ENCODE measurements around the gene MYOCOS.

MYOCOS gene

DNA sequence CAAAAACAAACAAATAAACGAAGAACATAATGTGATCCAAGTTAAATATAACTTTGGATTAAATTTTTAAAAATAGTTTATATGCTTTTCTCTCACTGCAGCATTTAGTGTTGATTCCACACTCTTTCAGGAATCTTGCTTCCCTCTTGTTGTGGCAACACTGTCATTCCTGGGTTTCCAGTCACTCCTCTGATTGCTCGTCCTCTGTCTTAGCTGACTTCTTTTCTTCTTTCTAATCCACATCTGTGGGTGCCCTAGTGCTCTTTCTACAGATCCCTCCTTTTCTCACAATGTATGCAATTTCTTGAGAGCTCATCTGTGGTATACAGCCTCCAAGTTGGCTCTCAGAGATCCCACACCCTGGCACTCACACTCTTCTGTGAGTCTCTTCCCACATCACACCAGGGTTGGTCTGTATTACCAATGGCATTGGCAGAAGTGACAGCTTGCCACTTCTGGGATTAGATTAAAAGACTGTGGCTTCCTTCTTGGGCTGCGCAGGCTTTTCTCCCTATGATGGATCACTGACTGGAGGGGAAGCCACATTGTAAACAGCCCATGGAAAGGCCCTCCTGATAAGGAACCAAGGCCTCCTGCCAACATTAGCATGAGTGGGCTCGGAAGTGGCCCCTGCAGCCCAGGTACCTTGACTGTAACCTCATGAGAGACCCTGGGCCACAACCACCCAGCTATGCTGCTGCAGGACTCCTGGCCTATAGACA, 42.0 kb downstream of the MYOCOS start:
- no peak for DNase-seq

DNA sequence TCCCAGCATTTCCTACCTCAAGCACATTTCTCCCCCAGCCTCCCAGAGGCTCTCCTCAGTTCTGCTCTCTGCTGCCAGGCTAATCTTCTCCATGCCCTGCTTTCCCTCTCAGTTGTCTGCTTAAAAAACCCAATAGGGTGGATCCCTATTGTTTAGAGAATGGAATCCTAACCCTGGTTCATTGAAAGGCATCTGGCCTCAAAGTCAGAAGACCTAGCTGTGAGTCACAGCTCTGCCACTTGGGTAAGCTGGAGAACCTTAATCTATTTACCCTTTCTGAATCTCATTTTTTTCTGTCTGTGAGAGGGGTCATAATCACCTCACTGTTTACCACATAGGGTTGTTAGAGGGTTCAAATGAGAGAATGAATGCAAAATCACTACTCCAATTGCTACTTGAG, 42.9 kb downstream of the MYOCOS start:
- DNase-seq, result no peak

DNA sequence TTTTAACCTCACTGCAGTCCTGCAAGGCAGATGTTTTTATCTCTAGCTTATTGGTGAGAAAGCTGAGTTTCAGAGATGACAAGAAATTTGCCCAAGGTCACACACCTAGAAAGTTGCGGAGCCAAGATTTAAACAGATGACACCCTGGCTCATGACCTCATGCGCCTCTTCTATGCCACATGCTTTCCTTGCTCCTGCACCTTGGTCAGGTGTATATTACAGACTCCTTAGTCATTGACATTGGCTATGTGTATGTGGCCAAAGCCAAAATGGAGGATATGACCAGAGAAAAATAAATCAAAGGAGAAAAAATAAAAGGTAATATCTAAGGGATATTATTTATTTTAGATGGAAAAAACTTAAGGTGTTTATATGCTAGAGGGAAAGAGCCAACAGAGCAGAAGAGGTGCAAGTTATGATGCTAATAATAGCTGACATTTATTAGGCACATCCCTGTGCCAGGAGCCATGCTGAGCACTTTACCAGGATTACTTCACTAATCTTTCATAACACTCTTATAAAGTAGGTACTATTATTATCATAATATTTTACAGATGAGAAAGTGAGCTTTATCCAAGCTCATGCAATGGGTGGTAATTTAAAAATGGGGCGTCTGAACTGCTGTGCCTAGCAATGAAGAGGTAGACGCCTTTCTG, 44.2 kb downstream of the MYOCOS start:
- no peak for DNase-seq

DNA sequence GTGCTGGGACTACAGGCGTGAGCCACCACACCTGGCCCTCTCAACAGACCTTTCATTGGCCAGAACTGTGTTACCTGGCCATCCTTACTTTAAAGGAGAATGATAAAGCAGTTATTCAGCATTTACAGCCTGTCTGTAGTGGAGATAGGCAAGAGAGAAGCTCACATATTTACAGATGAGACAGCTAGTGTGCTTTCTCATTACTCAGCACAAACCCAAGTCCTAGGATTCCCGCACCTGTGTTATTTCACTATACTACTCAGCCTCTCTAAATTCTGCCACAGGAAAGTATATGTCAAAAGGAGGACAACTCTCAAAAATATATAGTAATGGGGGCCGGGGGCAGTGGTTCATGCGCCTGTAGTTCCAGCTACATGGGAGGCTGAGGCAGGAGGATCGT, 46.3 kb downstream of the MYOCOS start:
- DNase-seq, result no peak

DNA sequence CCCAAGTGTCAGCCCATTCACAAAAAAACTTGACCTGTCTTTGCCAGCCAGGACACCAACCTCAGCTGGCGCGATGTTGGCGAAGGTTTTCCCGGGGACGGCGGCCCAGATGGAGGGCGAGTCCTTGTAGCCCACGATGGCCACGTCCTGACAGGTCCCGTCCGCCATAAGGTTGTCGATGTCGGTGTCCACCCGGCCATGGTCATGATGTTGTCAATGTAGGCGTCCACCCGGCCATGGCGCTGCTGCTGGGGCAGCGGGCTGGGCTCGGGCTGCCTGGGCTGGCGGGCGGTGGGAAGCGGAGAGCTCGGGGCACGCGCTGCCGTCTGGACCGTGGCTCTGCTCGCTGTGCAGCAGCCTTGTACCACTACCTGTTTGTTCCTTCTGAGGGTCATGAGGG, 48.7 kb downstream of the MYOCOS start:
- no peak for DNase-seq

DNA sequence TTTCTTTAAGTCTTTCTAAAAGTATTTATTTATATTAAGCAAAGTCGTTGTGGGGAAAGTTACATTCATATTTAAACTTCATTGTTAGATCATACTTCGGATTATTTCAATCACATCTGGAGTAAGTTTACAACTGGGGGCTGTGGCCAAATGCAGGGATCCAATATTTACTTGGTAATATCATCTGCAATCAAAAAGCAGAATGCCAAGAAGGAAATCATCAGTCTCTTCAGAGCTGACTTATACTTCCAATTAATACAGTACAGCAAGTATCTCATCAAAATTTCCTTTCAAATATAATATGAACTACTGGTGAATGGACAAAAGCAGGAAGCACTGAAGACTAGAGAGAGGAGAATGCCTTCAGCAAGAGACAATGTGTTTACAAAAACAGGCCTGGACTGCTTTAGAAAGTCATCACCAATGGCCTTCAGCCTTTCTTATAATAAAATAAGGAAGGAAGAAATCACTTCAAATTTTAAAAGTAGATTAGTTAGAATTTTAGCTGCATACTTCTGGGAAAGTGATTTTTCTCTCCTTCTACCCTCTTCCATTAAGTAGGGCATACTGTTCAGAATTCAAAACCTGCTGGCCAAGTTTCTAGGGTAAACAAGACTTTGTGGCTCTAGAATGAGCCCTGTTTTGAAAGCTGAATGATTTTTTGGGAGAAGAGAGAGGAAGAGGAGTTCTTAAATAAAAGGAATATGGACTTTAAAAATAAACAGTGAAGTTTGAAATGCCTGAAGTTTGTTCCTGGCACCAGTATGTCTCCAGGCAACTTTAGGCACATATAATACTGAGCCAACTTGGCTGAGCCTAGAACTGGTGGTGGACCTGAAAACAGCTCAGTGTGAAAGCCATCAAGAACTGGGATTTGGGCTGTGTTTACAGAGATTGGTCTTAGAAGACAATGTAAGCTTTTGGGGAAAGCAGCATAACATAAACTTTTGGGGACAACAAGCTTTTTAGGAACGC, 52.7 kb downstream of the MYOCOS start:
- DNase-seq, result no peak
